Upper lobe of right lung (tissue), 1 donor: ENCODE data around the gene PAX3. TPM values are rescaled to one million over a fixed set of nuclear protein-coding genes. Genes with fewer than 3 reads are reported as not detected.

Experiments
- ATAC-seq: fragments of 200-7000 bp; cut with Tn5 transposase; one replicate; pipeline ENCODE4 v1.9.1; 2020; ENCODE audit warnings: mild to moderate bottlenecking, moderate library complexity
- DNase-seq: peaks from one replicate; pipeline ENCODE4 v3.0.0-alpha.2; 2020
- H3K27ac ChIP-seq: fragments of 200-600 bp; one replicate; pipeline ENCODE4 v1.8.0; 2022
- H3K27me3 ChIP-seq: fragments of 200-600 bp; one replicate; pipeline ENCODE4 v1.8.0; 2022; ENCODE audit warnings: mild to moderate bottlenecking
- H3K36me3 ChIP-seq: fragments of 200-600 bp; one replicate; pipeline ENCODE4 v1.8.0; 2022
- H3K4me1 ChIP-seq: fragments of 200-600 bp; one replicate; pipeline ENCODE4 v1.8.0; 2022
- H3K4me3 ChIP-seq: fragments of 200-600 bp; one replicate; pipeline ENCODE4 v1.8.0; 2022; ENCODE audit warnings: mild to moderate bottlenecking
- H3K9me3 ChIP-seq: fragments of 200-600 bp; one replicate; pipeline ENCODE4 v1.8.0; 2022
- intact Hi-C: fragments of 100-400 bp; cut with DNase I; formaldehyde crosslinking; loops from one replicate; pipeline ENCODE4 v1.11.0; 2022
- total RNA-seq: library from RNA; stranded (reverse); fragmentation: NEBNext Ultra II Directional; extraction: Animal tissue kit (Norgen Biotek cat#: 25700); gene quantifications from one replicate; pipeline ENCODE4 v1.2.1, GENCODE V29; 2021
- TF ChIP-seq, protein P1 (sequence below): fragments of 200-600 bp; IDR thresholded peaks from one replicate; pipeline ENCODE4 v1.8.0; 2022; ENCODE audit warnings: antibody characterized with exemption
- donor health status: DM: no; HTN: yes; CAD: no; lungs with severe emphysema.

The PAX3 gene
- total RNA-seq, 1 donor from 2014 or later, result not detected

DNA sequence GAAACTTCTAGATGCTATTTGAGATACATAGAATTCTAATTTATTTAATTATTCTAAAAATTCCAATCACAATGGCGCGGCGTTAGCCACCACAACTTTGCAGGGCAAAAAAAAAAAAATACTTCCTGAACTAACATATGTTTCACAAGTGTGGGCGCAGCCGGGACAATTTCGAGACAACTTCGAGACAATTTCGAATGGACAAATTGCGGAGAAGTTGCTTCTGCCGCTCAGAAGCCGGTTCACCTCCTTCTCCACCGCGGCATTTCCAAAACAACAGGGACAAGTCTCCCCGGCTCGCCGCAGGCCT lies 842 bp downstream of the PAX3 start:
- peaks cover 99% of the 10 kb centered on the region for H3K27me3 ChIP-seq
- no peak overlapping the region for H3K4me3 ChIP-seq

DNA sequence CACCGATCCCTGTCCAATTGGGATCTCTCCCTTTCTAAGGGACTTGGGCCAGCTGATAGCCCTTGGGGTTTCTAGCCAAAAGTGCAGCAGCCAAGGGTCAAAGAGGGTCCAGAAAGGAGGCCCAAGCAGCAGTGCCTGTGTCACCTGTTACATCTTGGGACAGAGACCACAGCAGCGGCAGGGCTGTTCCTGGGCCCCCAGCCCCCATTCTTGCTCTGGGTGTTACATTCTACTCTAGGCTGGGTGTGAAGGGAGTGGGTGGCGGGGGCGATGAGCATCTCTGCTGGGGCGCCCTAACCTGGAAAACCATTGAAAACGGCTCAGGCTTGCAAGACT lies 1.2 kb downstream of the PAX3 start:
- no peak overlapping the region for H3K4me3 ChIP-seq
- H3K27me3 ChIP-seq, result peaks cover 99% of the 10 kb centered on the region
- ATAC-seq (no peak), DNase-seq (no peak)
- peaks cover 17% of the 10 kb centered on the region for H3K4me1 ChIP-seq
- H3K9me3 ChIP-seq, result no peaks in the 10 kb centered on the region
- intact Hi-C loops, result no loop called here
- TF ChIP-seq, protein P1, sequence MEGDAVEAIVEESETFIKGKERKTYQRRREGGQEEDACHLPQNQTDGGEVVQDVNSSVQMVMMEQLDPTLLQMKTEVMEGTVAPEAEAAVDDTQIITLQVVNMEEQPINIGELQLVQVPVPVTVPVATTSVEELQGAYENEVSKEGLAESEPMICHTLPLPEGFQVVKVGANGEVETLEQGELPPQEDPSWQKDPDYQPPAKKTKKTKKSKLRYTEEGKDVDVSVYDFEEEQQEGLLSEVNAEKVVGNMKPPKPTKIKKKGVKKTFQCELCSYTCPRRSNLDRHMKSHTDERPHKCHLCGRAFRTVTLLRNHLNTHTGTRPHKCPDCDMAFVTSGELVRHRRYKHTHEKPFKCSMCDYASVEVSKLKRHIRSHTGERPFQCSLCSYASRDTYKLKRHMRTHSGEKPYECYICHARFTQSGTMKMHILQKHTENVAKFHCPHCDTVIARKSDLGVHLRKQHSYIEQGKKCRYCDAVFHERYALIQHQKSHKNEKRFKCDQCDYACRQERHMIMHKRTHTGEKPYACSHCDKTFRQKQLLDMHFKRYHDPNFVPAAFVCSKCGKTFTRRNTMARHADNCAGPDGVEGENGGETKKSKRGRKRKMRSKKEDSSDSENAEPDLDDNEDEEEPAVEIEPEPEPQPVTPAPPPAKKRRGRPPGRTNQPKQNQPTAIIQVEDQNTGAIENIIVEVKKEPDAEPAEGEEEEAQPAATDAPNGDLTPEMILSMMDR, result no peak
- H3K27ac ChIP-seq, result no peak overlapping the region
- H3K36me3 ChIP-seq, result no peaks in the 10 kb centered on the region

More for the DNA sequence above, 842 bp downstream of the PAX3 start:
- no peak overlapping the region for H3K27ac ChIP-seq
- TF ChIP-seq, protein P1, result no peak
- H3K36me3 ChIP-seq, result no peaks in the 10 kb centered on the region
- DNase-seq (no peak), ATAC-seq (no peak)
- H3K4me1 ChIP-seq, result peaks cover 17% of the 10 kb centered on the region
- H3K9me3 ChIP-seq, result no peaks in the 10 kb centered on the region
- intact Hi-C loops, result no loop called here

DNA sequence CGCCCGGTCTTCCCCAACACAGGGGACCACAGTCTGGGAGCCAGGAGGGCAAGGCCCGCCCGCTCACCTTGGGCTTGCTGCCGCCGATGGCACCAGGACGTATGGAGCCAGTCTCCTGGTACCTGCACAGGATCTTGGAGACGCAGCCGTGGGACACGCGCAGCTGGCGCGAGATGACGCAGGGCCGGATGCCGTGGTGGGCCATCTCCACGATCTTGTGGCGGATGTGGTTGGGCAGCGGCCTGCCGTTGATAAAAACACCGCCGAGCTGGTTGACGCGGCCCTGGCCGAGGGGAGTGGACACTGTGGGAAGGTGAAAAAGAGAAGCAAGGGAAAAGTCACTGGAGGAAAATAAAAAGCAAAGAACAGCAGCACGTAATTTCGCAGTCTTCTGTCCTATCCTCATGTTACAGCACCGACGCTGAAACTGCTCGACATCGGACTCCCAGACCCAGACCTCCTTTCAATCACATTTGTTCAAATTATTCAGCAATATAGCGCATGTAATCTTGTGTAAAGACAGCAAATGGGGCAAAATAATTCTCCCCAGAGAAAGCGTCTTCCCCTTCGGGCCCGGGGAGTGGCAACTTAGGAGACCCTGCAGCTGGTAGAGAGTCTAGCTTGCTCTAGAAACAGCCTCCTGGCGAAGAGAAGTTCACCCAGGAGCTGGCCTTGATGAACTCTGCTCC lies 1.7 kb downstream of the PAX3 start:
- DNase-seq (no peak), ATAC-seq (no peak)
- Histone ChIP-seq H3K4me1 (peaks cover 17% of the 10 kb centered on the region), H3K27ac (no peak overlapping the region), H3K4me3 (no peak overlapping the region), H3K36me3 (no peaks in the 10 kb centered on the region), H3K27me3 (peaks cover 99% of the 10 kb centered on the region), H3K9me3 (no peaks in the 10 kb centered on the region)
- intact Hi-C loops, result no loop called here
- TF ChIP-seq, protein P1, result no peak

DNA sequence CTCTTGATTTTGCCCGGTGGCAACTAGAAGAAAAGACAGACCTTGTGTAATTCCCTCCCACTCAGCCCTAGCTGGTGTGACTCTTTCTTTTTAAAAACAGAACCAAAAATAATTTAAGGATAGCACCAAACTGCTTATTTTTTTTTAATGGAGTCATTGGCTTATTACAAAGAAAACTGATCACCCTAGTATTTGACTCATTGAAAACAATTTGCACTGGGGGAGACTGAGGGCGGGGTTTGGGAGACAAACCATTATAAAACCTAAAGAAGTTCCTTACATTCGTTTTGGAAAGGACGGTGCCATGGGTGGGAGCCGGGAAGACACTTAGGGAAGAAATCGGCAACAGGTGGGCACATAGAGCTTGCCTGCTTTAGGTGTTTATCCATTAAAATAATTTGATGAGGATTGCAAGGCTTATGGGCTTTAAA lies 2.5 kb downstream of the PAX3 start:
- intact Hi-C loops, result no loop called here
- H3K4me1 ChIP-seq, result peaks cover 17% of the 10 kb centered on the region
- peaks cover 96% of the 10 kb centered on the region for H3K27me3 ChIP-seq
- no peak for ATAC-seq
- no peak for DNase-seq
- no peak overlapping the region for H3K27ac ChIP-seq
- TF ChIP-seq, protein P1, result no peak
- H3K4me3 ChIP-seq, result peak overlapping the region; percentile 17
- no peaks in the 10 kb centered on the region for H3K9me3 ChIP-seq
- no peaks in the 10 kb centered on the region for H3K36me3 ChIP-seq

DNA sequence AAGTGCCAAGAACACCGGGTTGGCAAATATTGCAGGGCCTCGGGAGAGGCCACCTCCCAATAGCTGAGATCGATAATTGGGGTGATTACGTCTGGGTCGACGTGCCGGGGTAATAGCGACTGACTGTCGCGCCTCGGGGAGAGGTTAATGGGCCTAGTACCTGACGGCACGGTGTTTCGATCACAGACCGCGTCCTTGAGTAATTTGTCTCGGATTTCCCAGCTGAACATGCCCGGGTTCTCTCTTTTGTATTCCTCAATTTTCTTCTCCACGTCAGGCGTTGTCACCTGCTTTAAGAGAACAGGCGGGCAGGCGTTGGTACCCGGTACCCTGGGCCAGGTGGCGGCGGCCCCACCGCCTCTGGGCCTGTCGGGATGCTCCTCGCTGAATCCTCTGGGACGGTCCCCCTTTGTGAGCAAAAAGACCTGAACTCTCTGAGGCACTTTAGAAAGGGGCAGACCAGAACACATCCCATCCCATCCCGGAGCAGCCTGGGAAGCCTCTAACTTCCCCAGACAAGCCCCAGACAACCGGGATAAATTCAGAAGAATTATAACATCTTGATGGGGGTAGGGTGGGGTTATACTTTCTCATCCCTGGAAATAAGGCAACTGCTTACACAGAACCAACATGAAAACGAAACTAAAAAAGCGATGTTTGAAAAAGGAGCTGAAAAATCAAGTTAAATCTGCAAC lies 3.3 kb downstream of the PAX3 start:
- DNase-seq (no peak), ATAC-seq (no peak)
- H3K27me3 ChIP-seq, result peaks cover 96% of the 10 kb centered on the region
- TF ChIP-seq, protein P1, result no peak
- no peak overlapping the region for H3K27ac ChIP-seq
- H3K4me3 ChIP-seq, result peak overlapping the region; percentile 17
- no peaks in the 10 kb centered on the region for H3K9me3 ChIP-seq
- H3K36me3 ChIP-seq, result no peaks in the 10 kb centered on the region
- H3K4me1 ChIP-seq, result peaks cover 17% of the 10 kb centered on the region
- intact Hi-C loops, result no loop called here
